Measurements from ENCODE around the gene PEX16.

The PEX16 gene

GRCh38 chr11:45917623-45918330 lies at the start of gene PEX16:
PEX16 (minus strand) TSS chr11:45917877; CDS start chr11:45917811, 66 bp downstream.
- peak; percentile 98 for DNase-seq

- DNase-seq, result peak; percentile 84
These were observed 47.3 kb upstream of the PEX16 start for GRCh38 chr11:45964911-45965389.

DNA sequence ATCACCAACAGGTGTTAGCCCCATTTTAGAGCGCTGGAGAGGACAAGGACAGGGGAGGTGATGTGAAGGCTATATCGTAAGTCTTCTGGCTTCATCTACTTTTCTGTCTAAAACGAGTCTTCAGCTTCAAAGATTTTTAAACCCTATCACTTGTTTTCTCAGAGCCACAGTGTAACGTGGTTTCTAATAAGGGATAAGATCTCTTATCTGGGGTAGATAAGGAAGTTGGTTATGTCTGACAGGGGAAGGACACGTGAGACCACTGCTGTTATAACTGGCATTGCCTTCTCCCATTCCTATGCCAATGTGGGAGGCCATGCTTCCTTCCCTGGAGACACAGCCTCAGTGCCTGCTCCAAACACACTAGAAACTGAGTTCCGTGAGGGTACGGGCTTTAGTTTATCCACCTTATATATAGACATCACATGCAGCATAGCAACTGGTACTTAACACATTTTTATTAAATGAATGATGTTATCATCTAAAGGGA lies 44.1 kb upstream of the PEX16 start:
- no peak for DNase-seq

GRCh38 chr11:45960387-45961095 lies 42.9 kb upstream of the PEX16 start:
- DNase-seq, result no peak

DNA sequence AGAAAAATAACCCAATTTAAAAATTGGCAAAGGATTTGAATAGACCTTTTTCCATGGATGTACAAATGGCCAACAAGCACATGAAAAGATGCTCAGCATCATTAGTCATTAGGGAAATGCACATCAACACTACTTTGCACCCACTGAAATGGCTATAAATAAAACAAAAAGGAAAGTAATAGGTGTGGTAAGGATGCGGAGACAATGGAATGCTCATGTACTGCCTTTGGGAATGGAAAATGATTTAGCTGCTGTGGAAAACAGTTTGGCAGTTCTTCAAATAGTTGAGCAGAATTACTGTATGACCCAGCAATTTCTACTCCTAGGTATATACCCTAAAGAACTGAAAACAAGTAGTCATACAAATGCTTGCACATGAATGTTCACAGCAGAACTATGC lies 42.2 kb upstream of the PEX16 start:
- DNase-seq, result no peak

DNA sequence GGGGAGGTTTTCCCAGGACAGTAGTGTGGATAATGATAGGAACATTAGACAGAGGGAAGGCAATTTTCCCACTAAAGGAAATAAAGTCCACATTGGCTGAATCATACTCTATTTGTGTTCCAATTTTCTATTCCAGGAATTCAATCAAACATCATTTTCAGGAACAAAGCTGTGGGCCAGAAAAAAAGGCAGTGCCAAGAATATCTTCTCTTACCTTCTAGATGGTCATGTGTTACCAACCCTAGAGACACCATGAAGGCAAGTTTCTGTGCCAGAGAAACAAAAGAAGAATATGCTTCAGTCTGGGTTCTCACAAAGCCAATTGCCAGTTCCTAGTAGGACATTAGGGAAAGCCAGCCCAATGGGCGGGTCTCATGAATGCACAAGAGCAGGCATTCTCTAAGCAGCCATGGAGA lies 32.3 kb upstream of the PEX16 start:
- no peak for DNase-seq

- no peak for DNase-seq
These were observed 30.7 kb upstream of the PEX16 start for GRCh38 chr11:45948356-45948755.

DNA sequence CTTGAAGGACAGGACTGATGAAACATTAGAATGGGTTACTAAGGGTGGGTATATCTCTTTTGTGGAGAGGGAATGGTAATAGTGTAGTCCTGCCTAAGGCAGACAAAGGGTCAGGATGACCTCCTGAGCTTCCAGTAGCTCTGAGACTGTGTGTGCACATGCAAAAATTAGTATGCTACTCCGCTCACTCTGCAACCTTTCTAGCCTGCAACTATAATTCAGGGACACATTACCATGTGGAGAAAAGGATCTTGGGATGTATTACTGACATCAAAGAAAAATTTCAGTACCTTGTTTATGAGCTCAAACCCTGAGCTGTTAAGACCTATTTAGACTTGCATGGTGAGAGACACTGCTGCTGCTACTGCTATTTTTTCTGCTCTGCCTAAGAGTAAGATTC lies 30.2 kb upstream of the PEX16 start:
- DNase-seq, result no peak

DNA sequence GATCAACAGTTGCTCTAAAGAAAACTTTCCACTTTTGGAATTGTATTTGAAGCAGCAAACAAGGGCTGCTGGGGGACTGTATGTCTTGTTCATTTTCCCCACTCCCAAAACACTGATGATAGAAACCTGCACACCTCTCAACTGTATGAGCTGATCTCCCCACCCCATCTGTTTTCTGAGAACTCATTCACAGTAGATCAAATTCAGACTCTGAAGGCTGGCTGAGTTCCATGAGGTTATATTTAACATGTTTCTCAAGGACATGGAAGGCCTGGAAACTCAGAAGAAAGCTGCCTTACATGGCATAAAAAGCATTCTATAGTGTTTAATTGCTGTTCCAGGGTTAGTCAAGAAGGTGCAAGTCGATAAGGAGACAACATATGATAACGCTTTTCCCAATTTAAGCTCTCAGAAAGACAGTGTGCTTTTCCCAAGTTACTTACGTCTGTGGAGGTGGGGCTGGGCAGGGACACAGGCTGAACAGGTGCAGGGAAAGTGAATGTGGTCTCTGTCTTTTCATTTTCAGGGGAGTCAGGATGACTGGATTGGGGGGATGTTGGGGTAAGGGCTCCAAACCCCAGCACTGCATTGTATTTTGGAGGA lies 27.8 kb upstream of the PEX16 start:
- DNase-seq, result no peak

DNA sequence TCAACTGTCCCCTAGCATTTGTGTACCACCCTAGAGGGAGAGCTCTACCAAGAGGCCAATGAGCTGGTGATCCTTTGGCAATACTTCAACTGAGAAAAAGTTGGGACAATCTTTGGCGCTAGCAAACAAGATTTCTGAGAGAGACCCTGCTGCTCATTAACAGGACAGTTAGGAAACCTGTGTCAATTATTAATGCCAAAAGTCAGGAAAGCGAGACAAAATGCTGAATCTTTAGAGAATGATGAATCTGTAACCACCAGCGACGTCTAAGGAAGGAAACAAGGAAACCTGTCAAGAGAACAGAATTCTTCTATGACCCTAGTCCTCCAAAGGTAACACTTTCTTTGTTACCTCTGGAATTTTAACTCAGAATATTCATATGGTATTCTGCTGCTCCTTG lies 24.7 kb upstream of the PEX16 start:
- no peak for DNase-seq

DNA sequence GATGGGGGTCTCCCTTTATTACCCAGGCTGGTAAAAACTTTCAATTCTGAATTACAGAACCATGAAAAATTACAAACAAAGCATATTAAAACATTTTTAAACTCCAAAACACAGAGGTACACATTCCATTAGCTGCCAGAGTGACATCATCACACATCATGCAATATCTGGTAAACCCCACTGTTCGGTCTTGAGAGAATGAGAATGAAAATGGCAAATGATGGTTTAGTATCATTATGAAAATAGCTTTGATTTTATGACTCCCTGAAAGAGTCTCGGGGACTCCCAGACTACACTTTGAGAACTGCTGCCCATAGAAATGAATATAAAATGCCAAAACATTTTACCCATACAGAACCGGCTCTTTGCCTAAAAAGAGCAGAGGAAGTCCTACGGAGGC lies 23.6 kb upstream of the PEX16 start:
- DNase-seq, result no peak

GRCh38 chr11:45939836-45940235 lies 22.2 kb upstream of the PEX16 start:
- no peak for DNase-seq

- no peak for DNase-seq
These were observed 20.2 kb upstream of the PEX16 start for GRCh38 chr11:45937916-45938315.

DNA sequence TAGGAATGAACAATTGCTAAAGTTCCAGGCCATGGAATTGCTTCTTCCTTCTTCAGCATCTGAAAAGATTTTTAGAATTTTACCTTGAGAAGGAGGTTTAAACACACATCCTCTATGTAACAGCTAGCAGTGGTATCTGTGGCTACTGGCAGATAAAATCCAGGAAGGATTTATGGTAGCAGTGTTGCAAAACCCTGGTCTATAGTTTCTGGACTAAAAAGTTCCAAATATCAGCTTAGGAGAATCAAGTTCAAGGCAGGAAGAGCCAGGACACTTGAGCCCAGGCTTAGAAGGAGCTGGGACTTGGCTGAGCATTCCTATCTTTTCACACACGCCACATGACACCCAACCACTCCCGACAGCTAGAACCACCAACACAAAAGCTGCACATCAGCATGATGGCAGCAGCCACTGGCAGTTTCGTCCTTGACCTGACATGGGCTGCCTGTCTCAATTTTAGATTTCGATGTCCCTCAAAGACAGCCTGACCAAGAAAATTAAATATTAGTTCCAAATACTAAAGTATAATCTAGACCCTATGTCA lies 18.9 kb upstream of the PEX16 start:
- no peak for DNase-seq

GRCh38 chr11:45935349-45936064 lies 17.8 kb upstream of the PEX16 start:
- DNase-seq, result no peak

DNA sequence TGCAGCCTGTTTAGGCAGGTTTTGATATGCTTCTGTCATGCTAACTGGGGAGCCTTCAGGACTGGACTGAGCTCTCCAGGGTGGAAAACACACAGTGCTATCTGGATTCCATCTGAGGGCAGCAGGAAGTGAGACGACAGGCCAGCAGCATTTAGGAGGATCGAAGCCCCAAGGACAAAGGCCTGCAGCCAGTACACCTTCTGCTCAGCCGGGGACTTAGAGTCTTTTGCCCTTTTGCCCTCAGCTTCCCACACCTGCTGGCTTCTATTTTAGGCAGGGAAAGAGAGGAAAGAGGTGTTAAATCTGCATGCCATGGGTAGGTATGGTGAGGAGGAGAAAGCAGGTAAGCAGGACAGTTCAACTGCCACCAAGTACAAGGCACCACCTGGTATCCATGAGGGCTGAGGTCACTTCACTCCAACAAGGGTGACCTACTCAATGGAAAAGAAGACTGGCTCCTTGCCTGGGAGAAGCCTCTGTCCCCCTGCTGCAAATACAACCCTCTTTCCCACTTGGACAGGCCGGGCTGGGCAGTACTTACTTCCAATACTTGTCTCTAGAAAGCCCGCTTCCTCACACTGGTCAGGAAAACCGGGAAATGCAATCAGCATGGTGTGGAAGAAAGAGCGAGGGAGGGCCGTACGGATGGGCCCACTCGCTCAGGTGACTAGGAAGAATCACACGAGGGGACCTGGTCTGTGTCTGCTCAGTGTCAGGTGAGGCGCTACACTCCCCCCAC lies 17.1 kb upstream of the PEX16 start:
- DNase-seq, result no peak

GRCh38 chr11:45933846-45934579 lies 16.3 kb upstream of the PEX16 start:
- no peak for DNase-seq

DNA sequence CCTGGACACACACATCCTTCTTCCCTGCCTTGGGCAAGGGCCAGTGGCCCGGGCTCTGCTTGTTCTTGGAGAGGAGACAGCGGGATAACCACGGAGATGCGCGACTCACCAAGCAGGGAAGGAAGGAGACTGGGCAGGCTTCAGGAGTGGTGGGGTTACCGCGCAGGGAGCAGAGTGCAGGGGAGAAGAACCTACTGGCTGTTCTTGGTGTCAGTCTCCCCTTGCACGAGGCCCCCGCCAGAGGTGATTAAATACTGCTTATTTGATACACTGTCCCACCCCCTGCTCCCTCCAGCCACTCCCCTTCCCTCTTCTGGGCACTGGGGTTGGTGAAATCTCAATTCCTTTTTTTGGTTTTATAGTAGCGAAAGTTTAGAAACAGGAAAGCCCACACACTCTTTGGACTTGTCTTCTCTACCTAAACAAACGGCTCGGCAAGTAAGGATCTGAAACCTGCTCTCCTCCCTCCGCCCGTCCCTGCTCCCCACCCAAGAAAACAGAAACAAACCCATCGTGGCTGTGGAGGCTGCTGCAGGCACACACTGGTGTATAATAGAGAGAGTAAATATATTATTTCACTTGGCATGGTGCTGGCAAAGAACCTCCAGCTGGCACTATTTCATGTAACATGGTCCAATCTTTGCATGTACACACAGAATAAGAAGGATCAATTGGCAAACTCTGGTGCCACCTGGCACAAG lies 15.6 kb upstream of the PEX16 start:
- DNase-seq, result no peak

- DNase-seq, result no peak
These were observed 14.5 kb upstream of the PEX16 start for GRCh38 chr11:45932217-45932616.

GRCh38 chr11:45931739-45932138 lies 14.1 kb upstream of the PEX16 start:
- no peak for DNase-seq

All from hematopoietic multipotent progenitor cell treated with erythropoietin and hydrocortisone succinate and interleukin-3 and kit ligand, for 8 days (in vitro differentiated cells).